HG03558 (cell line): ENCODE data around the gene CDYL.
A peak's percentile ranks its signal among the peaks of the same experiment; 100 is the strongest.

Experiments used
- ATAC-seq: cut with Tn5 transposase; IDR thresholded peaks from one replicate; pipeline ENCODE4 v1.9.1; 2021; ENCODE audit warnings: moderate number of reproducible peaks; ENCODE audit not compliant: unreplicated experiment; ENCODE audit errors: extremely low read depth

Gene CDYL, protein sequence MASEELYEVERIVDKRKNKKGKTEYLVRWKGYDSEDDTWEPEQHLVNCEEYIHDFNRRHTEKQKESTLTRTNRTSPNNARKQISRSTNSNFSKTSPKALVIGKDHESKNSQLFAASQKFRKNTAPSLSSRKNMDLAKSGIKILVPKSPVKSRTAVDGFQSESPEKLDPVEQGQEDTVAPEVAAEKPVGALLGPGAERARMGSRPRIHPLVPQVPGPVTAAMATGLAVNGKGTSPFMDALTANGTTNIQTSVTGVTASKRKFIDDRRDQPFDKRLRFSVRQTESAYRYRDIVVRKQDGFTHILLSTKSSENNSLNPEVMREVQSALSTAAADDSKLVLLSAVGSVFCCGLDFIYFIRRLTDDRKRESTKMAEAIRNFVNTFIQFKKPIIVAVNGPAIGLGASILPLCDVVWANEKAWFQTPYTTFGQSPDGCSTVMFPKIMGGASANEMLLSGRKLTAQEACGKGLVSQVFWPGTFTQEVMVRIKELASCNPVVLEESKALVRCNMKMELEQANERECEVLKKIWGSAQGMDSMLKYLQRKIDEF

DNA sequence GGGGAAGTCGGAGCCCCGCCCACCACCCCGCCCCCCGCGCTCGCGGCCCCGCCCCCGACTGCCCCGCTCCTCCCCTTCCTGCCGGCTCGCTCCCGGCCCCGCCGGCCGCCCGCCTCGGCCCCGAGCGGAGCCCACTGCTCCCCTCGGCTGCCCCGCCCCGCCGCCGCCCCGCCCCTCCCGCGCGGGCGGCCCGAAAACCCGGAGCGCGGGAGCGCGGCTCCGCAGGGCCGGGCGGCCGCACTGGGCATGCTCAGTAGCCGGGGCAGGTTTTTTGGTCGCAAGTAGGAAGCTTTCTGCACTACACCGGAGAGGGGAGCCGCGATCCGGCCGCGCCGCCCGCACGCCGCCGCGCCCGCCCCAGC is at the start of gene CDYL:
TSS of gene CDYL (plus strand) at position 274 of the 362 bp plus-strand sequence. CDS start 380 bp downstream, outside the sequence.
- peak; percentile 26 for ATAC-seq

DNA sequence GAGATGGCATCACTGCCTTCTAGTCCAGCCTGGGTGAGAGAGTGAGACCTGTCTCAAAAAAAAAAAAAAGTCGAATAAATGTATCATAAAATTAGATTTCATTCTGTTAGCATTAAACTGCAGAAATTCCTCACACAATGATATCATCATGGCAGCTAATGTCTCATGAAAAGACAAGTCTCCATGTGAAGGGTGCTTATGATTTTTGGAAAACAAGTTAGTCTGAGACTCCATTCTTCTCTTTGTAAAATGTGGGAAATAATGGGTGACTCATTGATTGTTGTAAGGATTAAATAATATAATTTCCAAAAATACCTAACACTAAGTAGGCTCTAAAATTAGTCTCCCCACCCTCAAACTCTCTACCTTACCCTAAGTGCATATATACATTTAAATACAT is 49.6 kb upstream of the CDYL start:
- ATAC-seq, result no peak

DNA sequence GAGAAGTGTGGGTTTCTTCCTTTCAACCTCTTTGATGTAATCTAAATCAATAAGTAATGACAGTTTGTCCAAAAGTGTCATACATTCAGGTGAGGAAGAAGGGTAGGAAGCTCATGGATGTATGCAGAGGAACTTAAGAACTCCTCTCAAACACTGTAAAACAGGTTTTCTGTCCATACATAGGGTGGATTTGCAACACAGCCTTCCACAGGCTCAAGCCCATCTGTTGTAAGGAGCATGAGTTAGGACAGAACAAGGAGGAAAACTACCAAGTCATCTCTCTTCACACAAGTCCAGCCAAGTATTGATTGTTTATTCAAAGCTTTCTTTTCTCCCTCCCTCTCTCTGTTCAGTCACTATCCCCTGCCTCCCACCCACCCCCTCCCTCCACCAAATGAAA is 49.0 kb upstream of the CDYL start:
- ATAC-seq, result no peak

- ATAC-seq, result no peak
Observed at GRCh38 chr6:4727671-4728435, 48.4 kb upstream of the CDYL start.

DNA sequence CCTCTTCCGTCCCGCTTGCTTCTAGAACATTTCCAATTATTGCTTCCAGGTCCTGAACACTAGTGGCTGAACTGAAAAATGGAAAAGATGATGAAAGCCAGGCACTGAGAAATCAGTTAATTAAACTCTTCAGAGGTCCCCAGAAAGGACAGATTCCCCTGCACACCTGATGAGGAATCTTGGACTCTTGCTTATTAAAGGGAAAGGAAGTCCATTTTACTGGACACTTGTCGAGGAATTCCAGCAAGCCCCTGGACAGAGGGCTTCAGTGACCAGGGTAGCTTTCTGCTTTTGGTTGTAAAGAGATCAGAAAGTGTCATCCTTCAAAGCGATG is 47.8 kb upstream of the CDYL start:
- ATAC-seq, result no peak

- no peak for ATAC-seq
Observed at GRCh38 chr6:4728926-4729325, 47.3 kb upstream of the CDYL start.

DNA sequence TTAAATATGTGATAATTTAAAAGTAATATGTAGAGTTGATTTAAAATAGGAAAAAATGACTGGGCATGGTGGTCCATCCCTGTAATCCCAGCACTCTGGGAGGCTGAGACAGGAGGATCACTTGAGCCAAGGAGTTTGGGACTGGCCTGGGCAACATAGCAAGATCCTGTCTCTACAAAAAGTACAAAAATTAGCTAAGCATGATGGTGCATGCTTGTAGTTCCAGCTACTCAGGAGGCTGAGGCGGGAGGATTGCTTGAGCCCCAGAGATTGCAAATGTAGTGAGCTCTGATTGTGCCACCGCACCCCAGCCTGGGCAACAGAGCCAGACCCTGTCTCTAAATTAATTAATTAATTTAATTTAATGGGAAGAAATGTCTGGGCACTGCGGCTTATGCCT is 44.2 kb upstream of the CDYL start:
- no peak for ATAC-seq

GRCh38 chr6:4732691-4733315 is 43.4 kb upstream of the CDYL start:
- no peak for ATAC-seq

GRCh38 chr6:4736371-4736873 is 39.8 kb upstream of the CDYL start:
- no peak for ATAC-seq

DNA sequence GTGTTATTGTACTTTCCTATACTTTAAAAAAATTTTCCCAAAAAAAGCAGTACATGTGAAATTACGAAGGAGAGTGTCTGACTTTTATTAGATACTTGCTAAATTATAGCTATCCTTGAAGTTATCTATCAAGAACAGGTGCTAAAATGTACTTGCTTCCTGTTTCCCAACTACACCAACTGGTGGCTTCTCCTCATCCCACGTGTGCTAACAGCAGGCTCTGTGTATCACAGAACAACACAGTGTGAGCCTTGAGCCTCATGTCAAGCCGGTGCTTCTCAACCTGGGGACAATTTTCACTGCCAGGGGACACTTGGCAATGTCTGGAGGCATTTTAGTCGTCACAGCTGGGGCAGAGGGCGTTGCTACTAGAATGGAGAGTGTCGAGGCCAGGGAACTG is 36.2 kb upstream of the CDYL start:
- no peak for ATAC-seq

DNA sequence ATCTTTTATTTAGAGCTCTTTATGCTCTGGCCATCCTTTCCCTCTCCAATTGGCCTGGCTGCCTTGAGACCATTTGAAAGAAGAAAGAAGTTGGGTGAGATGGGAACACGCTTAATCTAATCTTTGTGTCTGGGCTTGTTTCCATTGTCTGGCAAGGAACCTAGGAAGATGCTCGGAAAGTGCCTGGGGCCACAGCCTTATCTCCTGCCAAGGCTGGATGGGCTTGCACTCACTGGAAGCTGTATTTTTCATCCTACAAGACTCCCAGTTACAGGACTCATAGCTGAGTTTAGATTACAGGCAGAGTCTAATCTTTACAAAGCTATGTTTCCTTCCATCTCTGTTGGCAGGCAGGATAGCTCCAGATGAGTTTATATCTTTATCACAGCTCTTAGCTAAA is 33.1 kb upstream of the CDYL start:
- ATAC-seq, result no peak

DNA sequence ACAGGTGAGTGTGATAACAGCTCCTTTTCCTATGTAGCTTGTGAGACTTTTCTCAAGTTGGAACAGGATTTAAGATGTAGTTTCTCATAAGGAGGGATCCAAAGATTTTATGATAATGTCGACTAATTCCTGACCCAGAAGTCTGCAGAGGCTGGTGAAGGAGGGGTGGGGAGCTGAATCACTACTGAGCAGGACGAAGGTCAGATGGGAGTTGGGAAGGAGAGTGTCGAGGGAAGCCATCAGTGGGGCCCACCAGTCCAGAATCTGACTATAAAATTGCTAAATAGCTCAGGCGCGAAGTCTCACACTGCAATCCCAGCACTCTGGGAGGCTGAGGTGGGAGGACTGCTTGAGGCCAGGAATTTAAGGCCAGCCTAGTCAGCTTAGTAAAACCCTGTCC is 32.3 kb upstream of the CDYL start:
- ATAC-seq, result no peak

- no peak for ATAC-seq
Observed at GRCh38 chr6:4747588-4747987, 28.6 kb upstream of the CDYL start.

GRCh38 chr6:4751823-4752464 is 24.3 kb upstream of the CDYL start:
- no peak for ATAC-seq

- ATAC-seq, result no peak
Observed at GRCh38 chr6:4756247-4756646, 20.0 kb upstream of the CDYL start.

DNA sequence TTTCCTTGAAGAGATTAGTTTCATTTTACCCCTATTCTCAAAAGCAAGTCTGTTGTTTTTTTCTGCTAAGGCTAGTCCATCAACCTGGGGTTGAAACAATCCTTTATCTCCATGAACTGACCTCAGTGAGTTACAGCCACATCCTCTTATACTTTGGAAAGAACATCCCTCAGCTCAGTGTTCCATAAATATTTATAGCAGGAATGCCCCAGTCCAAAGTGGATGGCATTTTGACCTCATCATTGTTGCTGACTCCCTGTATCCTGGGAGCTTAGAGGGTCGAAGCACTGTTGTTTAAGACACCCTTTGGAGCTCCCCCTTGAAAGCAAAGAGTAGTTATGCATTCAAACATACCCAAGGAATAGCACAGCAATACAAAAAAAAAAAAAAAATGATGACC is 16.2 kb upstream of the CDYL start:
- no peak for ATAC-seq

DNA sequence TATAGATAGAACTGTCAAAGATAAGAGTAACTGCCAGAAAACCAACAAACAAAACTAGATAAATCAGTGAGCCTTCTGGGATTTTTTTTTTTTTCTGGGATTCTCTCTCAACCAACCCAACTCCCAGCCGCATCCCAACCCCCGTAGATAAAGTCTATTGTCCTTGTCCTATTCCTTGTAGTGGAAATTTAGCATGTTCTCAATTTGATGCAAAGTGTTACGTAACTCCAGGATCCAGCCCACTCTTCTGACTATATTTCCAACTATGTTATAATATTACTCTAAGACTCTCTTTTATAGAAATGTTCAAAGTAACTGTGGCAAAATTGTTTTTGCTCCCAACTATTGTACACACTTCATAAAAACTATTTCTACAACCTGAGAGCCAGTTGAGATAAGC is 15.4 kb upstream of the CDYL start:
- no peak for ATAC-seq

DNA sequence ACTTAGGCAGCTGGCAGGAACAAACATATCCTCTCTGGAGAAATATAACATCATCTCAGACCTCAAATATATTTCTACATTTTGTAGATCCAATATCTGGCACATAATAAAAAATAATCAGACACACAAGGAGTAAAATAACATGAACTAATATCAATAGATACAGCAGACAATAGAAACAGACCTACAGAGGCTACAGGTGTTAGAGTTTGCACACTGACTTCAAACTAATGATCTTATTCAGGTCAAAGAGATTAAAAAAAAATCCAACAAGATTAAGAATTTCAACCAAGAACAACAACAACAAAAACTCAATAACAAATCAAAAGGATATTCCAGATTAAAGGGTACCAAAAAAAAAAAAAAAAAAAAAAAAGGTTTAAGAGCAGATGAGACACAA is 13.9 kb upstream of the CDYL start:
- no peak for ATAC-seq

DNA sequence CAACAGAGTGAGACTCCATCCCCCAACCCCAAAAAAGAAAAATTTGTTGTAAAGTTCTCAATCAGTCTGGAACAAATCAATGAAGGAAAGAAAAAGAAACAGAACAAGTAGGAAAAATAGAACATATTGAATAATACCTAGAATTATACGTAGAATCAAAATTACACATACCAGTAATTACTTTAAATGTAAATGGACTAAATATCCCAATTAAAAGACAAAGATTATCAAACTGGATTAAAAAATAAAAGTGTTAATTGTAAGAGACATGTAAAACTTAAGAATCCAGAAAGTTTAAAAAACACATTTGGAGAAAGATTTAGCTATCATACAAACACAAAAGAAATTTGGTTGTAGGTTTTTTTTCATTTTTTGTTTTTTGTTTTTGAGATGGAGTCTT is 12.3 kb upstream of the CDYL start:
- no peak for ATAC-seq

DNA sequence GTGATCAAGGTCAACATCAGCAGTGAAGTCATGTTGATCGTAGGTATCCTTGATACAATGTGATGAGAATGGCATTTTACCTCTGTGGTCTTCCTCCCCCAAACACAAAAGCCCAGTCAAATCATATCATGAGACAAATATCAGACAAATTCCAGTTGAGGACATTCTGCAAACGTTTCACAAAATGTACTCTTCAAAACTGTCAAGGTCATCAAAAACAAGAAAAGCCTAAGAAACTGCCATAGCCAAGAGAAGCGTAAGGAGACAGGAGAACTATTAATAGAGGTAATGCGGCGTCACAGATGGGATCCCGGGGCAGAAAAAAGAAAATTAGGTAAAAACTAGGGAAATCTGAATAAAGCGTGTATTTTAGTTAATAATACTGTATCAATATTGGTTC is 7.4 kb upstream of the CDYL start:
- no peak for ATAC-seq

DNA sequence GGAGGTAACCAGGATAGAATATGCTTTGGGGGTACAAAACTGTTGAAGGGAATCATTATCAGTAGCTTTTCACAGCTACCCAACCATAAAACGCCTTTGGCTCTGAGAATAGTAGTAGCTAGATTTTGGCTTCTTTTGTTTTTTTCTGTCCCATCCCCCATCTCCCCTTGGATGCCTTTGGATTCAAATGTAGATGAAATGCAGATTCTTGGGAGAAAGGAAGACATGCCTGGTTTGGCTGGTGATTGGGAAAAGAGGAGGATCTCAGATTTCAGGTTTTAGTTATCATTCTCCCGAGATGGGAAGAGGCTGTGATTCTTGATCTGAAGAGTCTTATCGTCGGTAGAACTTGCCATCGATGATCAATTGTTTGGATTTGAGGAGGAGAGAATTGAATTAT is 3.5 kb upstream of the CDYL start:
- no peak for ATAC-seq
